ENCODE measurements around the gene FAM83G. TPM values are rescaled to one million over a fixed set of nuclear protein-coding genes. Genes with fewer than 3 reads are reported as not detected.

The FAM83G gene
- total RNA-seq, 1 experiment from 2014 or later = 31.4 TPM

GRCh38 chr17:18995220-18995619, 9.3 kb downstream of the FAM83G start (continued):
- no peak for TF ChIP-seq ARID4B (CRISPR knock-in tag; IDR thresholded peaks at IDR 0.05; ENCODE audit: borderline replicate concordance)
- no peak for TF ChIP-seq CBFB (CRISPR knock-in tag; IDR thresholded peaks at IDR 0.05; ENCODE audit: low read depth)

GRCh38 chr17:18994631-18995030, 9.9 kb downstream of the FAM83G start:
- TF ChIP-seq ZBTB21 (CRISPR knock-in tag; IDR thresholded peaks at IDR 0.05; ENCODE audit: borderline replicate concordance) (no peak), ESRRA (CRISPR knock-in tag; IDR thresholded peaks at IDR 0.05; ENCODE audit: borderline replicate concordance) (no peak), SMAD3 (CRISPR knock-in tag; IDR thresholded peaks at IDR 0.05; ENCODE audit: borderline replicate concordance) (no peak), ZNF425 (CRISPR knock-in tag; conservative IDR thresholded peaks at IDR 0.05) (no peak), MLX (CRISPR knock-in tag; IDR thresholded peaks at IDR 0.05) (no peak)
- Mint-ChIP-seq H3K4me3 (no peak overlapping the region), H3K36me3 (peaks cover 21% of the 10 kb centered on the region), H3K27ac (peak overlapping the region; percentile 92; the same call in 1 of the 2 replicates), H3K27me3 (ENCODE audit: low read depth) (no peaks in the 10 kb centered on the region), H3K9me3 (peaks cover 9% of the 10 kb centered on the region), H3K4me1 (peaks cover 7% of the 10 kb centered on the region)
- POLR2A ChIA-PET = no interaction called here
- no peak for ATAC-seq
- DNase-seq (ENCODE audit: low spot score) = no peak
- CTCF ChIA-PET = interaction anchor here (1.4 kb wide), 1 partner anchor 34 kb away, joined by 6 read pairs; no protein-coding TSS in a partner anchor

GRCh38 chr17:18993905-18994526, 10.5 kb downstream of the FAM83G start:
- peaks cover 9% of the 10 kb centered on the region for H3K9me3 Mint-ChIP-seq
- ChIA-PET POLR2A (no interaction called here), CTCF (interaction anchor here (1.1 to 1.4 kb wide), 2 partner anchors 10 to 33 kb away, joined by 4 to 6 read pairs; partner anchors contain the start of gene FAM83G)
- peaks cover 21% of the 10 kb centered on the region for H3K36me3 Mint-ChIP-seq
- H3K27ac Mint-ChIP-seq = peak overlapping the region; percentile 92
- 0 out of 2 replicates have a peak, but pooled peaks have one; percentile 29 for ATAC-seq
- DNase-seq (ENCODE audit: low spot score) = no peak
- no peaks in the 10 kb centered on the region for H3K27me3 Mint-ChIP-seq (ENCODE audit: low read depth)
- no peak overlapping the region for H3K4me3 Mint-ChIP-seq
- H3K4me1 Mint-ChIP-seq = peaks cover 7% of the 10 kb centered on the region
- TF ChIP-seq KAT7 (CRISPR knock-in tag; IDR thresholded peaks at IDR 0.05; ENCODE audit: borderline replicate concordance) (no peak), ZNF219 (CRISPR knock-in tag; IDR thresholded peaks at IDR 0.05; ENCODE audit: borderline replicate concordance) (no peak), SMAD4 (CRISPR knock-in tag; IDR thresholded peaks at IDR 0.05) (no peak), MYBL2 (CRISPR knock-in tag; IDR thresholded peaks at IDR 0.05) (no peak), IRF2 (CRISPR knock-in tag; IDR thresholded peaks at IDR 0.05; ENCODE audit: borderline replicate concordance, low read depth) (no peak), TP53 (CRISPR knock-in tag; IDR thresholded peaks at IDR 0.05) (no peak), NR1H2 (CRISPR knock-in tag; IDR thresholded peaks at IDR 0.05) (no peak), NFATC4 (CRISPR knock-in tag; IDR thresholded peaks at IDR 0.05) (no peak), NFYB (CRISPR knock-in tag; conservative IDR thresholded peaks at IDR 0.05; ENCODE audit: low read depth) (no peak), ZNF532 (CRISPR knock-in tag; IDR thresholded peaks at IDR 0.05; ENCODE audit: borderline replicate concordance) (no peak), FOXP4 (CRISPR knock-in tag; IDR thresholded peaks at IDR 0.05) (no peak)
